HG02623 (cell line): Measurements from ENCODE around the gene UCK2.
A peak's percentile ranks its signal among the peaks of the same experiment; 100 is the strongest.

ENCODE experiments used
- ATAC-seq: cut with Tn5 transposase; IDR thresholded peaks from one replicate; pipeline ENCODE4 v1.9.1; 2021; ENCODE audit warnings: moderate library complexity; ENCODE audit not compliant: unreplicated experiment

Gene UCK2

GRCh38 chr1:165877411-165877810 lies 50.0 kb downstream of the UCK2 start:
- no peak for ATAC-seq

DNA sequence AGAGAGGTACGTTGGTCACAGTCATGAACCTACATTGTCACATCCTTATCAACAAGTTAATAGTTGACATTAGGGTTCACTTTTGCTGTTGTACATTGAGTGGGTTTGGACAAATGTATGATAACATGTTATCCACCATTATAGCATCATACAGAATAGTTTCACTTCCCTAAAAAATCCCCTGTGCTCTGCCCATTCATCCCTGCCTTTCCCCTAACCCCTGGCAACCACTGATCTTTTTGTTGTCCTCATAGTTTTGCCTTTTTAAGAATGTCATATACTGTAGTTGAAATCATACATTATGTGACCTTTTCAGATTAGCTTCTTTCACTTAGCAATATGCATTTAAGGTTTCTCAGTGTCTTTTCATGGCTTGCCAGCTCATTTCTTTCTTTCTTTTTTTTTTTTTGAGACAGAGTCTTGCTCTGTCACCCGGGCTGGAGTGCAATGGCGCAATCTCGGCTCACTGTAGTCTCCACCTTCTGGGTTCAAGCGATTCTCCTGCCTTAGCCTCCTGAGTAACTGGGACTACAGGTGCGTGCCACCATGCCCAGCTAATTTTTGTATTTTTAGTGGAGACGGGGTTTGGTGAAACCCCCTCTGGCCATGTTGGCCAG lies 50.6 kb downstream of the UCK2 start:
- peak; percentile 52 for ATAC-seq

GRCh38 chr1:165879946-165880345 lies 52.5 kb downstream of the UCK2 start:
- ATAC-seq: no peak

DNA sequence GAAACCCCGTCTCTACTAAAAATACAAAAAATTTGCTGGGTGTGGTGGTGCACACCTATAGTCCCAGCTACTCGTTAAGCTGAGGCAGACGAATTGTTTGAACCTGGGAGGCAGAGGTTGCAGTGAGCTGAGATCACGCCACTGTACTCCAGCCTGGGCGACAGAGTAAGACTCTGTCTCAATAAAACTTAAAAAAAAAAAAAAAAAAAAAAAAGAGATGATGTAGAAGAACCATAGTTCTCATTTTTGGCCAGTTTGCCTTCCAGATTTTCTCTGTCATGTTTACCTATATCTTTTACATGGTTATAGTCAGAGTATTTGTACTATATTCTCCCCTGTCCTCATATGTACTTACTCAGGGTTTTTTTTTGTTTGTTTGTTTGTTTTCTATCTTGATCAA lies 53.6 kb downstream of the UCK2 start:
- ATAC-seq: no peak

DNA sequence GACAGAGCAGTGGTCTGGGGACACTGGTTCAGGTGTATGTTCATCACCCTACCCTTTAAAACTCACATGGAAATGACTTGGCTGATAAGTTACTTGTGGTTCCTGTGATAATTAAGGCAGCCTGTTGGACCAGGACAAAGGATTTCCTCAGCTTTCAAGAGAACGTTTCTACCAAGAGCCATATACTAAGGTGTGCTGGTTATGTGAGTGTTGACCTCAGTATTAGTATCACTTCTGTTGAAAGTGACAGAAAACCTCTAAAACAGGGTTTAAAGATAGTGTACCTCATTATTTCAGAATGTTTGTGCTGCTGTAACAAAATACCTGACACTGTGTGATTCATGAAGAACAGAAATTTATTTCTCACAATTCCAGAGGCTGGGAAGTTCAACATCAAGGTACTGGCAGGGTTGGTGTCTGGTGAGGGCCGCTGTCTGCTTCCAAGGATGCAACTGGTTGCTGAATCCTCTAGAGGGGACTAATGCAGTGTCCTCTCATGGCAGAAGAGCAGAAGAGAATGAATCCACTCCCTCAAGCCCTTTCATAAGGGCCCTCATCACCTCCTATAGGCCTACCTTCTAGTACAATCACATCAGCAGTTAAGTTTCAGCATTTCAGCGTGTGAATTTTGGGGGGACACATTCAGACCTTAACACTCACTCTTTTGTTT lies 54.9 kb downstream of the UCK2 start:
- ATAC-seq: no peak

DNA sequence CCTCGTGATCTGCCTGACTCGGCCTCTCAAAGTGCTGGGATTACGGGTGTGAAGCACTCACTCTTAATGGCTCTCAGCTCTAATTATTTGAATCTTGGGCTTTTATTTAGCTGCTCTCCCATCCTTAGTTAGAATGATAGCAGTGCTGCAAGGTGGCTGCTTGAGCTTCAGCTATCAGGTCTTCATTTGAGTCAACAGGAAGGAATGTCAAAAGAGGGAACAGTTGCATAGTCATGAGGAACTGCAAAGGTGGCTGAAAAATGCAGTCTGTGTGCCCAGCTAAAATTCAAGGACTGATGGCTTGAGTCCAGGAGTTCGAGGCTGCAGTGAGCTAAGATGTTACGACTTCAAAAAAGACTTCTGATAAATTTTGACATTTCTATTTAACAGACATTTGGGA lies 55.6 kb downstream of the UCK2 start:
- no peak for ATAC-seq

DNA sequence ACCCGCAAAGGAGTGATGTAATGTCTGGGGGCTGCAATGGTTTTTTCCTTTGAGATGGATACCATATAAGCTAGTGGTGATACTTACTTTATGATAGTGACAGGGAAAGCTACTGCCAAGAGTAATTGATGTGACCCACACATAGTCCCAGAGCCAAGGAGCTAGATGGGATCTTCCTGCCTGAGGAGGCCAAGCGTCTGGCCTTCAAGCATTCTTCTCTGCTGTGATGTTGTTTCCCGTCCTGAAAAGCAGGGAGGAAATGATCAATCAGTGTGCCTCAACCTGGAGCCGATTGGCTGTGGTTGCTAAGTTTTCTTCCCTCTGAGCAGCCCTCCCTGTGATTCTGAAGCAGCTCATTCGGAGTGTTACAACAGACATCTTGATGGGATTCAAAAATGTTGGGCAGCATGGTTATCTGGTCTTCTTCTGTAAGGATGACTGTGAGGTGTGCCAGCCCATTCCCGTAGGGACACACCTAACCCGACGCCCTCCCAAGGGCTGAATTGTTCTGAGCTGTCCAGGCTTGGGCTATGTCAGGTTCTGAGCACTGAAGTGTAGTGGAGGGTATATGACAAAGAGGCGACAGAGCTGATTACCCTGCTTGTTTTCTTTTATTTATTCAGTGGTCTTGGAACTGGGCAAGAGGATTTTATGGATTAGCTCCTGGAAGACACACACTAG lies 56.7 kb downstream of the UCK2 start:
- no peak for ATAC-seq

GRCh38 chr1:165884690-165885304 lies 57.4 kb downstream of the UCK2 start:
- peak; percentile 39 for ATAC-seq

DNA sequence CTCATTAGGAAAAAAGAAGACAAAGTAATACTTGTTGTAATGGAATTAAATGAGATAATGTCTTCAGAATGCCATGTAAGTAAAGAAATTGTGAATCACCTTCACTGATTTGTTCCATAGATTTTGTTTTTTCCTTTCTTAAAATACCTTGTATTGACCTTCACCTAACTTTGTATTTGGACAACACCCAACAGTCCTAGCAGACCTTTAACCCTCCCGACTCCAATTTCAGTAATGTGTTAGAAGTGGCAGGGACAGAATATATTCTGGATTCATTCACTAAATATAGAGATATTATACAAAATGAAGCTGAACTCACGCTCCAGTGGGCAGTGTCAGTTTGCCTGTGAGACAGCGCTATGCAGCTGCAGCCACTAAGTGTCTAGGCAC lies 57.9 kb downstream of the UCK2 start:
- ATAC-seq: no peak

GRCh38 chr1:165886193-165886592 lies 58.8 kb downstream of the UCK2 start:
- no peak for ATAC-seq

DNA sequence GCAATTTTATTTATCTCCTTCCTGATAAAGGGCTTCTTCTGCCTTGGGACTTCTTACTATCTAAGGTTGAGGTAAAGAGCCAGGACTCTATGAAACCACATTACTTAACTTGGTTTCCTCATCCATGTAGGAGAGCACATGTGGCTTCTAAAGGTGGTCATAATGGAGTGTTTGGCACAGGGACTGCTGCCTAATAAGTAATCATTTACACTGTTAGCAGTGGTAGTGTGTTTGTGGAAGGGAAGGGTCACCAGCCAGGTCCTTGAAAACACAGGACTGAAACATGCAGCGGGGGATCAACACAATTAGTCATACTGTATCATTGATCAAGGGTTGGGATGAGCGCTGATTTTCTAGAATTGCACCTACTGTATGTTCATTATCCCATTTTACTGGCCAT lies 59.6 kb downstream of the UCK2 start:
- no peak for ATAC-seq

DNA sequence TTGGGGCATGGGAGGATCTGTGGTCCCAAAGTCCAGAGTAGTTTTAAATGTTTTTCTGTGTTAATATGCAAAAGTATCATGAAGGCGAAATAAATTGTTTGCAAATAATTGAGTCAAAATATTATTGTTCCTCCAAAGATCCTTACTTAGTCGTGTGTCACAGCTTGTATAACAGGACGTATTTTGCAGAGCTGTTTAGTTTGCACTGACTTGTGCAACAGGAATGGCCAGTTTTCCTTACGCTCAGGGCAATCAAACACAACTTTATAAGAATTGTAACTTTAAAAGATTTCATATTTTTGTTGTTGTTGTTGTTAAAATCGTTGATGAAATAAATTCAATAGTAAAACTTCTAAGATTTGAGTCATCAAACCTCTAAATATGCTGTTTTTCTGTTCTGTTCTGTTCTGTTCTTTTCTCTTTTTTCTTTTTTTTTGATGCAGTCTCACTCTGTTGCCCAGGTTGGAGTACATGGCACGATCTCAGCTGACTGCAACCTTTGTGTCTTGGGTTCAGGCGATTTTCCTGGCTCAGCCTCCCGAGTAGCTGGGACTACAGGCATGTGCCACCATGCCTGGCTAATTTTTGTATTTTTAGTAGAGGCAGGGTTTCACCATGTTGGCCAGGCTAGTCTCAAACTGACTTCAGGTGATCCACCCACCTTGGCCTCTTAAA lies 60.6 kb downstream of the UCK2 start:
- no peak for ATAC-seq

GRCh38 chr1:165888552-165888920 lies 61.1 kb downstream of the UCK2 start:
- ATAC-seq: no peak

DNA sequence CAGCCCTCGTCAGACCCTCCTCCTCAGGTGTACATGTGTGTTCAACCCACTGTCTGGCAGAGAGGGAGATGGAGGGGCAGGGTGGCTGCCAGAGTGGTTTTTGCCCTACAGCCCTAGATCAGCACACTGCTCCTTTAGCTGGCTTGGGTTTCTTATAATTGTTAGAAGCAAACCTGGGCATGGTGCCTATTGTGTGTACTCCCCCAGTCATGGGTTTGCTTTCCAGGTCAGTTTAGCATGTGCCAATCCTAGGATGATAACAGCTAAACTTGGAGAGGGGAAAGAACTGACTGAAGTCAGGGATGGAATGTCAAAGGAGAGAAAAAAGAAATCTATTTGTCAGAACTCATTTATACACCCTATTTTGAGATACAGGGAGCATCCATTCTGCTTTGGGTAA lies 63.3 kb downstream of the UCK2 start:
- ATAC-seq: no peak

GRCh38 chr1:165891111-165891860 lies 63.9 kb downstream of the UCK2 start:
- ATAC-seq: no peak

- no peak for ATAC-seq
Measured at GRCh38 chr1:165892935-165893334, 65.5 kb downstream of the UCK2 start.

GRCh38 chr1:165893507-165893906 lies 66.1 kb downstream of the UCK2 start:
- no peak for ATAC-seq

GRCh38 chr1:165894591-165894990 lies 67.2 kb downstream of the UCK2 start:
- ATAC-seq: no peak

DNA sequence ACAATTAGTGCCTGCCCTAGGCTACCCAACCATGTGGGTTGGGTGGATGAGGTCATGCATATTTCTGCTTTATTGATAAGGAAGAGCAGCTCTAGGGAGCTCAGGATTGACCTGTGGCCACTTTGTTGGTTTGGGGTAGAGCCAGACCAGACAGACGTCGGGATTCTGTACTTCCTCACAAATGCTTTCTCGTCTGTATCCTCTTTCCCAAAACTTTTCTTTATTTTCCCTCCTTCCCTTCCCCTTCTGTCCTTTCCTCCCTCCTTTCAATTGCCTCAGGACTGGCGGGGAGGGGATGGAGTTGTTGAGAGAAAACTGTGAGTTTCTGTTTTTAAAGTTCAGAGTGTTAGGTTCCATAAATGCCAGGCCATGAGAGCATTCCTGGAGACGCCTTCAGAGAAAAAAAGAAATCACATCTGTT lies 68.0 kb downstream of the UCK2 start:
- ATAC-seq: no peak

DNA sequence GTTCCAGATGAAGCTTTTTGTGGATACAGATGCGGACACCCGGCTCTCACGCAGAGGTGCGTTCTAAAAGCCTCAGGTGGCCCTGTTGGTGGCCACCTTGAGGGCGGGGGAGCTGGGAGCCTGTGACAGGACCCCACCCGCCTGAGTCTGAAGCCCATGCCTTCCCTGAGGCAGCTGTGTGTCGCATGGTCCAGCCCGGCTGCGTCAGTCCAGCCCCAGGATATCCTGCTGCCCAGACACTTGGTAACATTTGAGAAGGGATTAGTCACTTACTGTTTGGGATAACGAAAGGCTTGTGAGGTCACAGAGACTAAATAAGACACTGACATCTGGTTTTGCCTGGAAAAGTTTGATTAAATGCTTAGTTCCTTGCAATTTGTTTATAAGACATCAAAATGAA lies 68.9 kb downstream of the UCK2 start:
- no peak for ATAC-seq
